HTR-8/SVneo (cell line): ENCODE data around the gene UAP1L1.

Experiments
- DNase-seq: peaks from one replicate; pipeline ENCODE4 v3.0.0; 2011; ENCODE audit warnings: low spot score, mixed read lengths; ENCODE audit not compliant: insufficient read length
- FAIRE-seq: peaks from 2 replicates; lab custom pipeline; 2011; peaks lifted over from hg19 to GRCh38; lab: Jason Lieb, UNC

UAP1L1 gene

DNA sequence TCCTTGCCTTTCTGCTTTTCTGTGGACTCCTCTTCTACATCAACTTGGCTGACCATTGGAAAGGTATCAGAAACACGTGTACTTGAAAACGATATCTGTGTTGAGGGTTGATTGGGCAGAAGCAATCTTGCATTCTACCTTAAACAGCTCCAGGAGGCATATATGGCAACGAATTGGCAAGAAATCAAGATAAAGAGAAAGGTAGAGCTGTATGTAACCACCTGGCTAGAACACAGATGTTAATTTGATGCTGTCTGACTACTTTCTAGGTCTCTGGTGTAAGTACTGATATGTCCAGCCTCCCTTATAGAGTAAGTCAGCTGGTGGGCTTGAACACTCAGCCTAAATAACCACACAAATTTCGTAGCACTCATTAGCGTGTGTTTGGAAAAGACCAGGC lies 10.8 kb downstream of the UAP1L1 start:
- FAIRE-seq (no peak), DNase-seq (no peak)

DNA sequence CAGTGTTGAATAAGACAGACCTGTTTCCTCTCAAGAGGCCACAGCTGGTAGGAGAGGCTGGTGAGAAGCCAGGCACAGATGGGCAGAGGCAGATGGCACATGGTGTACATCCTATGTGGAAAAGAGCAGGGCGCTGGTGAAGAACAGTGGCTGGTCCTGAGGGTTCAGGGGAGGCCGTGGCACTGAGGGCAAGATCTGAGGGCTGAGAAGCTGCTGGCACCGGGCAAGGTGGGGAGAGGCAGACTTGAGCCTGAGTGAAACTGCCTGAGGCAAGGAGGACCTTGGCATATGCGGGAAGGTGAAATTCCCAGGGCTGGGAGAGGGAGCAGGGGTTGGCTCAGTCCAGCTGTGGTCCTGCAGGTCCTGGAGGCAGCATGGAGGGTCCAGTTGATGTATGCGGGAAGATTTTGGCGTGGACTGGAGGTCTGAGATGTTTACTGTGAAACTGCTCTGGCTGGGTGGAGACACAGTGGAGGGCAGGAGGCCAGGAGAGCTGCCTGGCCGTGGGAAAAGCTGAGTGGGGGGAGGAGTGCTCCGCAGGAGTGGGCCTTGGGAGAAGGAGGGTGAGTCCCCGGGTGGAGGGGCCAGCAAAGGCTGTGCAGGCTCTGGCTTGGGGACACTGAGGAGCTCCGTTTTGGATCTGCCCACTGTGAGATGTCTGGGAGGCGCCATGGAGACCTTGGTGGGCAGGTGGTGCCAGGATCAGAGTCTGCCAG lies 12.1 kb downstream of the UAP1L1 start:
- FAIRE-seq: no peak
- no peak for DNase-seq

GRCh38 chr9:137095664-137096517 lies 18.6 kb downstream of the UAP1L1 start:
- FAIRE-seq (no peak), DNase-seq (no peak)

DNA sequence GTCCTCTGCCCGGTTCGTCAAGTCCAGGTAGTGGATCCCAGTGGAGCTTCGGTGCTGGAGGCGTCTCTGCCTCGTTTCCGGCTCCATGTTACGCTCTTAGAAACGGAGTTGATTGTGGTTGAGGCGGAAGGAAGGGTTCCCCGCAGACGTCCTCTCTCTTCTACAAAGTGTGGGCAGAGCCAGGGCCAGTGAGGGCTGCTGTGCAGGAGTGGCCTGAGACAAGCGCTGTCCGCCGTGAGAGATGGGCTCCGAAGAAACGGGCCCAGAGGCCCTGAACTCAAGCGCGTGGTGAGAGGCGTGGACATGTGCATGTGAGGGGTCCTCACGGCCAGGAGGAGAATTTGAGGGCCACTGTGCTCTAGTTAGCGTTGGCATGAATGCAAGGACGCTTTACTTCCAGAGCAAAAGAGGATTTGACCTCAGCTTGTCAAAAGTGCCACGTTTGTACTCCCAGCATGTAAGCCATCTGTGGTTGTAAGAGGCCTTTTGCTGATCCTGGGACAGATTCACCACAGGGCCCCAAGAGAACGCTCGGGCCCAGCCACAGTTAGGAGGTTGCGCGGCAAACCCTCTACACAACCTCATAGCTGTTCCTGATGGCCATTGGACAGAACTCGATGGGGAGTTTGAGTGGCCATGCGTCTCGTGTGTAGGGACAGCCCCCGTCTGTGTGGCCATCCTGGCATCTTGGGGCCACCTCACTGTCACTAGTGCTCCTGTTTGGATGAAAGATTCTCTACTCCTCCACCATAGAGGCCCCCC lies 19.6 kb downstream of the UAP1L1 start:
- DNase-seq (no peak), FAIRE-seq (no peak)

GRCh38 chr9:137097761-137098462 lies 20.6 kb downstream of the UAP1L1 start:
- FAIRE-seq: no peak

DNA sequence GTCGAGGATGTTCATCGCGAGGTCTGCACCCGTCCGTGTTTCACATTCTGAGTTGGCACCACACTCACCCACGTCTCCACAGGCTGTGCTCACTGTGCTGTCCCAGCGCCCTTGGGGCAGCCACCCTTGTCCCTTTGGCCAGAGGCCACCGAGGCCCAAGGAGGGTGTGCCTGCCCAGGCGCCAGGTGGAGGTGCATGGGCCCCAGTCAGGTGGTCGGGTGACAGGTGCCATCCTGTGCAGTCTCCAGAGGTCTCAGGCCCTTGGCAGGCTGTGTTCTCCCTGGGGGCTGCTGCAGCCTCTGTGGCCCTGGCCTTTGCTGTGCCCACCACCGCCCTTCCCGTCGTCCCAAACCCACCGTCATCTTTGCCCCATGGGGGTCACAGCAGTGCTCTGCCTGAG lies 21.9 kb downstream of the UAP1L1 start:
- no peak for DNase-seq
- no peak for FAIRE-seq

More at GRCh38 chr9:137097761-137098462, 20.6 kb downstream of the UAP1L1 start:
- DNase-seq: no peak

DNA sequence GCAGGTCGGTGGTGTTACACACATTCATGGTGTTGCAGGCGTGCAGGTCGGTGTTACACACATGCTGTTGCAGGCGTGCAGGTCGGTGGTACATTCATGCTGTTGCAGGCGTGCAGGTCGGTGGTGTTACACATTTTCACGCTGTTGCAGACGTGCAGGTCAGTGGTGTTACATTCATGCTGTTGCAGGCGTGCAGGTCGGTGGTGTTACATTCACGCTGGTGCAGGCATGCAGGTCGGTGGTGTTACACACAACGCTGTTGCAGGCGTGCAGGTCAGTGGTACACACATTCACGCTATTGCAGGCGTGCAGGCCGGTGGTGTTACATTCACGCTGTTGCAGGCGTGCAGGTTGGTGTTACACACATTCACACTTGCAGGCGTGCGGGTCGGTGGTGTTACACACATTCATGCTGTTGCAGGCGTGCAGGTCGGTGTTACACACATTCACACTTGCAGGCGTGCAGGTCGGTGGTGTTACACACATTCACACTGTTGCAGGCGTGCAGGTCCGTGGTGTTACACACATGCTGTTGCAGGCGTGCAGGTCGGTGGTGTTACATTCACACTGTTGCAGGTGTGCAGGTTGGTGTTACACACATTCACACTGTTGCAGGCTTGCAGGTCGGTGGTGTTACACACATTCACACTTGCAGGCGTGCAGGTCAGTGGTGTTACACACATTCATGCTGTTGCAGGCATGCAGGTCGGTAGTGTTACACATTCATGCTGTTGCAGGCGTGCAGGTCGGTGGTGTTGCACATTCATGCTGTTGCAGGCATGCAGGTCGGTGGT lies 26.1 kb downstream of the UAP1L1 start:
- DNase-seq (no peak), FAIRE-seq (no peak)

GRCh38 chr9:137105814-137106661 lies 28.7 kb downstream of the UAP1L1 start:
- no peak for FAIRE-seq
- DNase-seq: no peak

- DNase-seq: no peak
- FAIRE-seq: no peak
Measured at GRCh38 chr9:137106662-137107250, 29.4 kb downstream of the UAP1L1 start.

DNA sequence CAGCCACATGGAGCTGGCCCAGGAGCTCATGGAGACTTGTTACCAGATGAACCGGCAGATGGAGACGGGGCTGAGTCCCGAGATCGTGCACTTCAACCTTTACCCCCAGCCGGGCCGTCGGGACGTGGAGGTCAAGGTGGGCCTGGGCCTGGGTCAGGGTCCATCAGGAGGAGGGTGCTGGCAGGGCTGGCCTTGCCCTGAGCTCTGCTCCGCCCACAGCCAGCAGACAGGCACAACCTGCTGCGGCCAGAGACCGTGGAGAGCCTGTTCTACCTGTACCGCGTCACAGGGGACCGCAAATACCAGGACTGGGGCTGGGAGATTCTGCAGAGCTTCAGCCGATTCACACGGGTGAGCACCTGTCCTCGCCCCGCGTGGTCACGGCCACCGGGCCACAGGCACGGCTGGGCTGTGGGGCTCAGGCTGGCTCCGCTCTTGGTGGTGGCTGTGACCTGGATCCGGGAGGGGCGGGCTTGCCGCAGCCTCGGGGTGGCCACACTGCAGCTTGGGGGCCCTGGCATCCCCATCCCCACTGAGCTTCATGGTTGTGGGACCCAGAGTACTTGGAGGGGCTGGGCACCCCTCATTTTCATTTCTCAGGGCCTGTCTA lies 30.1 kb downstream of the UAP1L1 start:
- DNase-seq (no peak), FAIRE-seq (no peak)

DNA sequence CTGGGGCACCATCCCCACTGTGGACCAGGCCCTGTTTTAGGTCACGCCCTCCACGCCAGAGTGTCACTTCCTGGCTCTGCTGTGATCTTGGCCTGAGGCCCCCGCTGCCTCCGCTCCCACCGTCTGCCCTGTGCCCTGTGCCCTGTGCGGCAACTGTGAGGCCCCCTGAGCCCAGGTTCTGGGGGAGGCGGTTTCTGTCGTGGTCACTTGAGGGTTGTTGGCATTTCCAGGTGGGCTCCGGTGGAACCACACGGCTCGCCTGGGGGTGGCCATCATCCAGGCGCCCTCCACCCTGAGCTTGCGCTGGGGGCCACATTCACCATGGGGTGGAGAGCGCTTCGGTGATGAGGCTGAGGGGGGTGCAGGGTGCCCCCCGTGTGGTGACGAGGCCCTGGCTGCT lies 30.7 kb downstream of the UAP1L1 start:
- DNase-seq (no peak), FAIRE-seq (no peak)

GRCh38 chr9:137108608-137109249 lies 31.4 kb downstream of the UAP1L1 start:
- FAIRE-seq: no peak
- no peak for DNase-seq

DNA sequence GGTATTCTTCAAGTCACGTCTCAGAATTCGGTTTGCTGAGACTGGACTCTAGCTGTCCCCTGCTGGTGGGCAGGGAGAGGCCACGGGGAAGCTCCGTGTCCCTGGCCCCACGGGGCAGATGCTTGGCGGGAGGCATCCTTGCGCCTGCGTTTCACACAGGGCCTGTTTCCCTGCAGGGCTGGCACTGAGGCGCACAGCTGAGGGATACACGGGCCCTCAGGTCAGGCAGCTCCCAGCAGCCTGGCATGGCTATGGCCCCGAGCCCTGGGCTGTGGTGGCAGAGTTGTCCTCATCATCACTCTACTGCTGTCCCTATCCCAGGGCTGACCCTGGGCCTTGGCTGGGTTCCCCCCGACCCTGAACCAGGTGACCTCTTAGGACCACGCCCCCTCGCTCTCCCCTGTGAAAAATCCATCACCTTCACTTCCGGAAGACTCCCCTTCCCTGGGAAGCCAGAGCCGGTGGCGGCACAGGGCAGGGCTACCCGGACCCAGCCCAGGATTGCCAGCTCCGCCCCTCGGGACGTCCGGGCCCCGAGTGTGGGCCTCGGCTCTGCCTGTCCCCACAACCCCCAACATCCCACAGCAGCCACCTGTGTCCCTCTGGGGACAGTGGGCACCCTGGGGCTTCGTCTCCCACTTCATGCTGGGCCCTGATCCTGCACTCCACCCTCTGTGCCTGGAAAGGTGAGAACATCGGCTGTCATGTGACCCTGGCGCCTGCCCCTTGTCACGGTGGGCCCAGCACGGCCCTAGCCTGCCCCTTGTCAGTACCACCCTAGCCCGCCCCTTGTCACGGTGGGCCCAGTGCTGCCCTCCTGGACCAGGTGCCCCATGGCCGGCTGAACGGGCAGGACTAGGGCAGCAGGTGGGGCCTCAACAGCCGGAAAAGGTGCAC lies 32.2 kb downstream of the UAP1L1 start:
- FAIRE-seq (no peak), DNase-seq (no peak)

- DNase-seq (no peak), FAIRE-seq (no peak)
Measured at GRCh38 chr9:137110147-137110910, 33.0 kb downstream of the UAP1L1 start.

- FAIRE-seq (no peak), DNase-seq (no peak)
Measured at GRCh38 chr9:137110911-137111787, 33.8 kb downstream of the UAP1L1 start.
